Panc1 (cell line): Measurements from ENCODE around the gene SFTPA1. TPM values are rescaled to one million over a fixed set of nuclear protein-coding genes. Genes with fewer than 3 reads are reported as not detected.
"Not testable (repeated sequence)": the region's sequence is repeated elsewhere in the genome, so short reads cannot be mapped to it uniquely, and the experiment has no call there.

Experiments
- ATAC-seq: fragments of 200-7000 bp; cut with Tn5 transposase; 2 replicates; pipeline ENCODE4 v1.9.1; 2020; ENCODE audit warnings: mild to moderate bottlenecking, moderate library complexity
- BruUV-seq: library from RNA; stranded (reverse); fragments of 400-500 nt; replicated peaks from 2 replicates; lab custom pipeline; 2021; lab: Mats Ljungman, UMichigan
- CTCF ChIA-PET: fragments of 300-600 bp; sonication (Branson Sonifier 250); formaldehyde crosslinking; loops from one replicate; lab custom pipeline; 2022; ENCODE audit warnings: antibody characterized with exemption; lab: Charles Lee
- POLR2A ChIA-PET: fragments of 300-600 bp; sonication (Branson Sonifier 250); formaldehyde crosslinking; loops from one replicate; lab custom pipeline; 2022; ENCODE audit warnings: antibody characterized with exemption; lab: Charles Lee
- DNase-seq: peaks from one replicate; pipeline ENCODE4 v3.0.0-alpha.2; 2010; ENCODE audit warnings: low read depth, low spot score
- H3K27ac ChIP-seq: 2 replicates; pipeline ENCODE4 v1.5.1; 2011; ENCODE audit warnings: mild to moderate bottlenecking, low read length, inconsistent platforms
- H3K27me3 ChIP-seq: fragments of 200-500 bp; sonication (Bioruptor generic); 2 replicates; pipeline ENCODE4 v1.6.0; 2014; ENCODE audit warnings: low read length, inconsistent platforms; ENCODE audit not compliant: control insufficient read depth, insufficient read depth
- H3K36me3 ChIP-seq: fragments of 200-500 bp; sonication (Bioruptor generic); 2 replicates; pipeline ENCODE4 v1.5.1; 2014; ENCODE audit warnings: inconsistent platforms, mild to moderate bottlenecking, low read length, moderate library complexity; ENCODE audit not compliant: control insufficient read depth, insufficient read depth
- H3K4me1 ChIP-seq: 2 replicates; pipeline ENCODE4 v1.5.1; 2011; ENCODE audit warnings: inconsistent platforms, mild to moderate bottlenecking, low read length, moderate library complexity; ENCODE audit not compliant: control insufficient read depth, insufficient read depth
- H3K4me3 ChIP-seq, 2 experiments: 2 replicates each; pipeline ENCODE4 v1.5.1; 2011 to 2012; ENCODE audit warnings: low read depth in 2 of 2, low read length in 2 of 2, mild to moderate bottlenecking in 2 of 2, inconsistent platforms in 1 of 2, moderate library complexity in 1 of 2
- H3K9me3 ChIP-seq: fragments of 200-500 bp; sonication (Bioruptor generic); 2 replicates; pipeline ENCODE4 v1.5.1; 2014; ENCODE audit warnings: low read depth, mild to moderate bottlenecking, inconsistent platforms, low read length, moderate library complexity; ENCODE audit not compliant: control insufficient read depth, insufficient read depth
- POLR2AphosphoS5 ChIP-seq: IDR thresholded peaks from 2 replicates; pipeline ENCODE4 v1.6.1; 2012; ENCODE audit warnings: mild to moderate bottlenecking, low read depth, low read length, moderate library complexity
- REST ChIP-seq, 2 experiments: IDR thresholded peaks; 2 replicates each; pipeline ENCODE4 v1.6.1; 2011 to 2012; ENCODE audit warnings: low read depth in 2 of 2, control low read depth in 1 of 2, low read length in 1 of 2, mild to moderate bottlenecking in 1 of 2, moderate library complexity in 1 of 2; ENCODE audit not compliant: insufficient read depth in 1 of 2
- SIN3A ChIP-seq: IDR thresholded peaks from 2 replicates; pipeline ENCODE4 v1.6.1; 2012; ENCODE audit warnings: low read depth, mild to moderate bottlenecking, low read length, moderate library complexity, borderline replicate concordance; ENCODE audit not compliant: insufficient read depth
- TCF7L2 ChIP-seq: IDR thresholded peaks from 2 replicates; pipeline ENCODE4 v1.6.1; 2011; ENCODE audit warnings: mild to moderate bottlenecking, low read depth, low read length, inconsistent platforms
- in situ Hi-C: cut with HindIII; loops from 2 replicates; pipeline ENCODE4 v1.10.0; 2016; ENCODE audit warnings: low sequenced_read_pairs, low pct_unique_long_range_greater_than_20kb
- intact Hi-C: fragments of 100-400 bp; cut with micrococcal nuclease; formaldehyde crosslinking; loops from one replicate; pipeline ENCODE4 v1.10.0; 2022; ENCODE audit not compliant: unreplicated experiment
- total RNA-seq: library from RNA; stranded (reverse); gene quantifications from one replicate; pipeline ENCODE4 v1.2.1, GENCODE V29; 2021; ENCODE audit not compliant: unreplicated experiment
- TF ChIP-seq, protein P1 (sequence below): fragments of 450-650 bp; IDR thresholded peaks from 2 replicates; pipeline ENCODE4 v1.5.1; 2017; ENCODE audit warnings: mild to moderate bottlenecking

The SFTPA1 gene
- total RNA-seq, 1 experiment from 2014 or later = 3.8 TPM

- ChIA-PET POLR2A (no interaction called here), CTCF (no interaction called here)
- DNase-seq (no peak), ATAC-seq (no peak)
- TF ChIP-seq POLR2AphosphoS5 (no peak), TCF7L2 (no peak), SIN3A (no peak), REST (IDR thresholded peaks at IDR 0.05; ENCODE audit: insufficient read depth in 1 of 2, low read depth in 2 of 2, low read length in 1 of 2) (no peak)
- TF ChIP-seq, protein P1, sequence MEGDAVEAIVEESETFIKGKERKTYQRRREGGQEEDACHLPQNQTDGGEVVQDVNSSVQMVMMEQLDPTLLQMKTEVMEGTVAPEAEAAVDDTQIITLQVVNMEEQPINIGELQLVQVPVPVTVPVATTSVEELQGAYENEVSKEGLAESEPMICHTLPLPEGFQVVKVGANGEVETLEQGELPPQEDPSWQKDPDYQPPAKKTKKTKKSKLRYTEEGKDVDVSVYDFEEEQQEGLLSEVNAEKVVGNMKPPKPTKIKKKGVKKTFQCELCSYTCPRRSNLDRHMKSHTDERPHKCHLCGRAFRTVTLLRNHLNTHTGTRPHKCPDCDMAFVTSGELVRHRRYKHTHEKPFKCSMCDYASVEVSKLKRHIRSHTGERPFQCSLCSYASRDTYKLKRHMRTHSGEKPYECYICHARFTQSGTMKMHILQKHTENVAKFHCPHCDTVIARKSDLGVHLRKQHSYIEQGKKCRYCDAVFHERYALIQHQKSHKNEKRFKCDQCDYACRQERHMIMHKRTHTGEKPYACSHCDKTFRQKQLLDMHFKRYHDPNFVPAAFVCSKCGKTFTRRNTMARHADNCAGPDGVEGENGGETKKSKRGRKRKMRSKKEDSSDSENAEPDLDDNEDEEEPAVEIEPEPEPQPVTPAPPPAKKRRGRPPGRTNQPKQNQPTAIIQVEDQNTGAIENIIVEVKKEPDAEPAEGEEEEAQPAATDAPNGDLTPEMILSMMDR = no peak
- in situ Hi-C loops (no loop called here), intact Hi-C loops (no loop called here)
- no TSS peak for BruUV-seq
- Histone ChIP-seq H3K27me3 (peaks cover 35% of the 10 kb centered on the region), H3K27ac (no peak overlapping the region), H3K36me3 (no peaks in the 10 kb centered on the region), H3K4me1 (no peaks in the 10 kb centered on the region), H3K9me3 (no peaks in the 10 kb centered on the region), H3K4me3 (no peak overlapping the region)
Observed at GRCh38 chr10:79582096-79582495, 28.6 kb upstream of the SFTPA1 start.

GRCh38 chr10:79582954-79583353 lies 27.8 kb upstream of the SFTPA1 start:
- POLR2A ChIA-PET, BruUV-seq, in situ Hi-C loops, H3K27ac ChIP-seq, DNase-seq, CTCF ChIA-PET, H3K4me1 ChIP-seq, intact Hi-C loops, ATAC-seq, H3K36me3 ChIP-seq, H3K9me3 ChIP-seq, H3K4me3 ChIP-seq: not testable (repeated sequence)
- peaks cover 32% of the 10 kb centered on the region for H3K27me3 ChIP-seq

DNA sequence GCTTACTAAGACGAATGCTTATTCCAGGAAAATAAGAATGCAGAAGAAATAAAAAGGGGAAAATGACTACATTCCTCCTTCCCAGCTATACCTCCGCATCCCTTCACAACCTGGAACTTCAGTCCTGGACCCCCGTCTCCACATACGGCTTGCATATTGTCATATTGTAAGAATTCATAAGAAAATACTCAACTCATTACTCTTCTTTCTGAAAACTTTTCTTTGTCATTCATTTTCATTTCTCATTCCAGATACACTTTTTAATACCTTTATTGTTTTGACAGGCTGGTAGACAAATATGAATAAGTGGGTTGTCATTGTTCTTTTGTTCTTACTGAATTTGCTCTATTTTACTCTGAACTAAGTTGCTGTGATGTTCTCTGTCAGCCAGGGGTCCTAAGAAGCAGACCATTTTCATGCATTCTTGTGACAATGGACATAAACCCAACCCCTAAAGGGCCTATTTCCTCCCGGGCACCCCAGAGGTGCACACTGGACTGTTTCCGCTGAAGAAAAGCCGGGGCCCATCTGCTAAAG lies 27.2 kb upstream of the SFTPA1 start:
- Histone ChIP-seq H3K9me3 (no peaks in the 10 kb centered on the region), H3K36me3 (no peaks in the 10 kb centered on the region), H3K27me3 (peaks cover 32% of the 10 kb centered on the region), H3K27ac (no peak overlapping the region), H3K4me3 (no peak overlapping the region), H3K4me1 (no peaks in the 10 kb centered on the region)
- no peak for DNase-seq
- ChIA-PET POLR2A (no interaction called here), CTCF (no interaction called here)
- no peak for ATAC-seq
- intact Hi-C loops (no loop called here), in situ Hi-C loops (no loop called here)
- TF ChIP-seq, protein P1 = no peak
- TF ChIP-seq POLR2AphosphoS5 (no peak), TCF7L2 (no peak), REST (IDR thresholded peaks at IDR 0.05; ENCODE audit: insufficient read depth in 1 of 2, low read depth in 2 of 2, low read length in 1 of 2) (no peak), SIN3A (no peak)
- BruUV-seq = no TSS peak
